Measurements from ENCODE around the gene MMP23B. TPM values are rescaled to one million over a fixed set of nuclear protein-coding genes. Genes with fewer than 3 reads are reported as not detected.

Gene MMP23B
- total and polyA plus RNA-seq, 2 of the 8 experiments (the other 6 are each of a cell fraction or from before 2014, with no cell fraction given), result 9.2 to 14.6 TPM

- 0 out of 4 replicates have a peak, but pooled peaks have one; percentile 47 to 49 for TF ChIP-seq SIN3A (conservative IDR thresholded peaks at IDR 0.05 in 1 of 2, IDR thresholded peaks at IDR 0.05 in 1 of 2; ENCODE audit: low read depth in 1 of 2, low read length in 2 of 2)
These were observed 31.8 kb upstream of the MMP23B start, which contains the start of gene FNDC10 (continued) for GRCh38 chr1:1599935-1600860.
